Measurements from ENCODE around the gene TP53RK. TPM values are rescaled to one million over a fixed set of nuclear protein-coding genes. Genes with fewer than 3 reads are reported as not detected.

Gene TP53RK
- total and polyA plus RNA-seq, 3 donors from 2014 or later: 20.9 to 25.8 (median 23.4) TPM

GRCh38 chr20:46649965-46650542, 39.2 kb downstream of the TP53RK start:
- Histone ChIP-seq H3K4me1 (peaks cover 3% of the 10 kb centered on the region), H3K9me3 (no peaks in the 10 kb centered on the region), H3K4me3 (no peak overlapping the region), H3K36me3 (ENCODE audit: low read depth, missing control alignments) (no peaks in the 10 kb centered on the region), H3K27me3 (no peaks in the 10 kb centered on the region), H3K27ac (no peak overlapping the region)
- no peak for TF ChIP-seq POLR2A (IDR thresholded peaks at IDR 0.05)
- no peak for TF ChIP-seq CTCF (IDR thresholded peaks at IDR 0.05)
- intact Hi-C loops (cut with DNase I; ENCODE audit: low total_unique reads): no loop called here
- WGBS, 2 donors: 95 to 97% methylated on average over 9 of the region's 9 CpGs
- no peak for DNase-seq

DNA sequence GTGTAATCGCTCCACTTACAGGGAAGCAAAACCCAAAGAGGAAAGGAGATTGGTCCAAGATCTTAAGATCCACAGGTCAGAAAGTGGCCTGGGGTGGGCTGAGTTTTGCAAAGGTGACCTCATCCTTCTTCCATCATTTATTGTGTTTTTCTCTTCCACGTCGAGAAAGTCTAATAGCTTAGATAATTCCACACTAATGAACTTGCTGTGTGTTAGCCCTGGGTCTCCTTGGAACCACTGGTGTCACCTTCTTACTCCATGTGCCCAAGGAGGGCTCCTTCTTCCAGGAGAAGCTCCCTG, 39.6 kb downstream of the TP53RK start:
- Histone ChIP-seq H3K27me3 (no peaks in the 10 kb centered on the region), H3K4me1 (peaks cover 3% of the 10 kb centered on the region), H3K9me3 (no peaks in the 10 kb centered on the region), H3K27ac (no peak overlapping the region), H3K36me3 (ENCODE audit: low read depth, missing control alignments) (no peaks in the 10 kb centered on the region), H3K4me3 (no peak overlapping the region)
- no peak for DNase-seq
- intact Hi-C loops (cut with DNase I; ENCODE audit: low total_unique reads): no loop called here
- no peak for TF ChIP-seq POLR2A (IDR thresholded peaks at IDR 0.05)
- TF ChIP-seq CTCF (IDR thresholded peaks at IDR 0.05): no peak
- 58% methylated on average over 3 of the region's 3 CpGs for WGBS, 2 donors

GRCh38 chr20:46648903-46649649, 40.2 kb downstream of the TP53RK start:
- Histone ChIP-seq H3K4me1 (peaks cover 3% of the 10 kb centered on the region), H3K4me3 (no peak overlapping the region), H3K9me3 (no peaks in the 10 kb centered on the region), H3K27me3 (no peaks in the 10 kb centered on the region), H3K36me3 (ENCODE audit: low read depth, missing control alignments) (no peaks in the 10 kb centered on the region), H3K27ac (no peak overlapping the region)
- TF ChIP-seq CTCF (IDR thresholded peaks at IDR 0.05): no peak
- TF ChIP-seq POLR2A (IDR thresholded peaks at IDR 0.05): no peak
- intact Hi-C loops (cut with DNase I; ENCODE audit: low total_unique reads): no loop called here
- WGBS, 2 donors: 68 to 81% methylated on average over 8 of the region's 8 CpGs
- DNase-seq: no peak

DNA sequence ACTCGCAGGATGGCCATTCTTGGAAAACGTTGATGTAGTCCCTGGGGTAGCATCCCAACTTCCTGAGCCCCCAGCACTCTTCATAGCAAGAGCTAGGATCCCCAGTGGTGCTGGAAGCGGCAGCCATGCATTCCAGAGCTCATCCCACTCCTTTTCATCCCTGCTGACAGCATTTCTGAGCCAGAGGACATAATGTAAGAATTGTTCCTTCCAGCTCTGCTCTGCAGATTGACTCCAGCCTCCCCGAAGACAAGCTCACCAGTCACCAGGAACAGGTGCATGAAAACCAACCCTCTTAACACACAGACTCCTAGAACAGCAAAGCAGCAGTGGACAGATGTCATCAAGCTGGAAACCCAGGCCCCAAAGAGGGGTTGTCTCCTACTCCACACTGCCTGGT, 41.8 kb downstream of the TP53RK start:
- TF ChIP-seq POLR2A (IDR thresholded peaks at IDR 0.05) (no peak), CTCF (IDR thresholded peaks at IDR 0.05) (no peak)
- Histone ChIP-seq H3K4me3 (no peak overlapping the region), H3K4me1 (no peaks in the 10 kb centered on the region), H3K9me3 (no peaks in the 10 kb centered on the region), H3K27me3 (no peaks in the 10 kb centered on the region), H3K36me3 (ENCODE audit: low read depth, missing control alignments) (no peaks in the 10 kb centered on the region), H3K27ac (no peak overlapping the region)
- intact Hi-C loops (cut with DNase I; ENCODE audit: low total_unique reads): no loop called here
- 25 to 69% methylated on average over 3 to 4 of the region's 4 CpGs for WGBS, 2 donors
- peak; percentile 18 for DNase-seq

All from testis (tissue), 3 donors.